Endothelial cell (in vitro differentiated cells): ENCODE results near the gene BRCA1. TPM values are rescaled to one million over a fixed set of nuclear protein-coding genes. Genes with fewer than 3 reads are reported as not detected.

Experiments
- DNase-seq: peaks from one replicate; pipeline ENCODE4 v3.0.0; 2021; ENCODE audit warnings: low spot score
- H3K27ac Mint-ChIP-seq: one replicate; pipeline ENCODE4 v1.8.0; 2021; ENCODE audit warnings: mixed read lengths, inconsistent platforms; ENCODE audit not compliant: unreplicated experiment
- H3K27me3 Mint-ChIP-seq: one replicate; pipeline ENCODE4 v1.8.0; 2021; ENCODE audit warnings: mild to moderate bottlenecking, moderate library complexity, mixed read lengths, inconsistent platforms; ENCODE audit not compliant: unreplicated experiment
- H3K36me3 Mint-ChIP-seq: one replicate; pipeline ENCODE4 v1.8.0; 2021; ENCODE audit warnings: mild to moderate bottlenecking, low read depth, mixed read lengths, inconsistent platforms; ENCODE audit not compliant: unreplicated experiment
- H3K4me1 Mint-ChIP-seq: one replicate; pipeline ENCODE4 v1.8.0; 2021; ENCODE audit warnings: mild to moderate bottlenecking, mixed read lengths, inconsistent platforms; ENCODE audit not compliant: unreplicated experiment
- H3K4me3 Mint-ChIP-seq: one replicate; pipeline ENCODE4 v1.8.0; 2021; ENCODE audit warnings: mild to moderate bottlenecking, mixed read lengths, inconsistent platforms; ENCODE audit not compliant: unreplicated experiment
- H3K9me3 Mint-ChIP-seq: one replicate; pipeline ENCODE4 v1.8.0; 2021; ENCODE audit warnings: mixed read lengths, inconsistent platforms; ENCODE audit not compliant: unreplicated experiment
- total RNA-seq: library from RNA; stranded (reverse); fragmentation: NEBNext Ultra II Directional; extraction: Animal tissue kit (Norgen Biotek cat#: 25700); gene quantifications from one replicate; pipeline ENCODE4 v1.2.1, GENCODE V29; 2021; ENCODE audit not compliant: unreplicated experiment
- TF ChIP-seq, protein P1 (sequence below): fragments of 200-600 bp; sonication (generic); IDR thresholded peaks from one replicate; pipeline ENCODE4 v1.5.0; 2021; ENCODE audit warnings: antibody characterized with exemption; ENCODE audit not compliant: unreplicated experiment

The BRCA1 gene
- total RNA-seq, 1 donor from 2014 or later = 8.7 TPM

DNA sequence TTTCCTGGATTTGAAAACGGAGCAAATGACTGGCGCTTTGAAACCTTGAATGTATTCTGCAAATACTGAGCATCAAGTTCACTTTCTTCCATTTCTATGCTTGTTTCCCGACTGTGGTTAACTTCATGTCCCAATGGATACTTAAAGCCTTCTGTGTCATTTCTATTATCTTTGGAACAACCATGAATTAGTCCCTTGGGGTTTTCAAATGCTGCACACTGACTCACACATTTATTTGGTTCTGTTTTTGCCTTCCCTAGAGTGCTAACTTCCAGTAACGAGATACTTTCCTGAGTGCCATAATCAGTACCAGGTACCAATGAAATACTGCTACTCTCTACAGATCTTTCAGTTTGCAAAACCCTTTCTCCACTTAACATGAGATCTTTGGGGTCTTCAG, 32.3 kb downstream of the BRCA1 start:
- H3K27me3 Mint-ChIP-seq = no peaks in the 10 kb centered on the region
- TF ChIP-seq, protein P1, sequence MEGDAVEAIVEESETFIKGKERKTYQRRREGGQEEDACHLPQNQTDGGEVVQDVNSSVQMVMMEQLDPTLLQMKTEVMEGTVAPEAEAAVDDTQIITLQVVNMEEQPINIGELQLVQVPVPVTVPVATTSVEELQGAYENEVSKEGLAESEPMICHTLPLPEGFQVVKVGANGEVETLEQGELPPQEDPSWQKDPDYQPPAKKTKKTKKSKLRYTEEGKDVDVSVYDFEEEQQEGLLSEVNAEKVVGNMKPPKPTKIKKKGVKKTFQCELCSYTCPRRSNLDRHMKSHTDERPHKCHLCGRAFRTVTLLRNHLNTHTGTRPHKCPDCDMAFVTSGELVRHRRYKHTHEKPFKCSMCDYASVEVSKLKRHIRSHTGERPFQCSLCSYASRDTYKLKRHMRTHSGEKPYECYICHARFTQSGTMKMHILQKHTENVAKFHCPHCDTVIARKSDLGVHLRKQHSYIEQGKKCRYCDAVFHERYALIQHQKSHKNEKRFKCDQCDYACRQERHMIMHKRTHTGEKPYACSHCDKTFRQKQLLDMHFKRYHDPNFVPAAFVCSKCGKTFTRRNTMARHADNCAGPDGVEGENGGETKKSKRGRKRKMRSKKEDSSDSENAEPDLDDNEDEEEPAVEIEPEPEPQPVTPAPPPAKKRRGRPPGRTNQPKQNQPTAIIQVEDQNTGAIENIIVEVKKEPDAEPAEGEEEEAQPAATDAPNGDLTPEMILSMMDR = no peak
- no peak for DNase-seq
- no peak overlapping the region for H3K27ac Mint-ChIP-seq
- H3K9me3 Mint-ChIP-seq = no peaks in the 10 kb centered on the region
- H3K4me1 Mint-ChIP-seq = no peaks in the 10 kb centered on the region
- H3K4me3 Mint-ChIP-seq = no peak overlapping the region
- no peaks in the 10 kb centered on the region for H3K36me3 Mint-ChIP-seq

- H3K4me1 Mint-ChIP-seq = no peaks in the 10 kb centered on the region
- H3K27me3 Mint-ChIP-seq = no peaks in the 10 kb centered on the region
- DNase-seq = no peak
- H3K4me3 Mint-ChIP-seq = no peak overlapping the region
- H3K9me3 Mint-ChIP-seq = no peaks in the 10 kb centered on the region
- TF ChIP-seq, protein P1 = no peak
- no peak overlapping the region for H3K27ac Mint-ChIP-seq
- no peaks in the 10 kb centered on the region for H3K36me3 Mint-ChIP-seq
Observed at GRCh38 chr17:43090022-43090421, 35.1 kb downstream of the BRCA1 start.

DNA sequence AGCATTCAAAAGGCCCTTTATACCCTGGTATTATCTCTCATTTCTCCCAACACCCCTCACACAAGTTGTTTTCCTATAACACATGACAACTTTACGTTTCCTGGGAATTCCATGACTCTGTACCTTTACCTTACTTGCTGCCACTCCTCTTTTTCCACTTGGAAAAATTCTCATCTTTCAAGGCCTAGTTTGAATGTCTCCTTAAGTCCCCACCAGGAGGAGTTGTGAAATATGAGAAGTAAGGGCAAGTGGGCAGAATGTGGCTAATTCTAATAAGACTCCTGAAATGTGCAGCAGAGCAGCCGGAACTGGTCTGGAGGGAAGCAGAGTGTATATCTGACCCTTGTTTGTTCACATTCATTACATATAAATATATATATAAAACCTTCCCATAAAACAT, 39.7 kb downstream of the BRCA1 start:
- TF ChIP-seq, protein P1 = no peak
- Mint-ChIP-seq H3K4me1 (no peaks in the 10 kb centered on the region), H3K36me3 (no peaks in the 10 kb centered on the region), H3K27ac (no peak overlapping the region), H3K27me3 (no peaks in the 10 kb centered on the region), H3K4me3 (no peak overlapping the region), H3K9me3 (no peaks in the 10 kb centered on the region)
- DNase-seq = no peak

DNA sequence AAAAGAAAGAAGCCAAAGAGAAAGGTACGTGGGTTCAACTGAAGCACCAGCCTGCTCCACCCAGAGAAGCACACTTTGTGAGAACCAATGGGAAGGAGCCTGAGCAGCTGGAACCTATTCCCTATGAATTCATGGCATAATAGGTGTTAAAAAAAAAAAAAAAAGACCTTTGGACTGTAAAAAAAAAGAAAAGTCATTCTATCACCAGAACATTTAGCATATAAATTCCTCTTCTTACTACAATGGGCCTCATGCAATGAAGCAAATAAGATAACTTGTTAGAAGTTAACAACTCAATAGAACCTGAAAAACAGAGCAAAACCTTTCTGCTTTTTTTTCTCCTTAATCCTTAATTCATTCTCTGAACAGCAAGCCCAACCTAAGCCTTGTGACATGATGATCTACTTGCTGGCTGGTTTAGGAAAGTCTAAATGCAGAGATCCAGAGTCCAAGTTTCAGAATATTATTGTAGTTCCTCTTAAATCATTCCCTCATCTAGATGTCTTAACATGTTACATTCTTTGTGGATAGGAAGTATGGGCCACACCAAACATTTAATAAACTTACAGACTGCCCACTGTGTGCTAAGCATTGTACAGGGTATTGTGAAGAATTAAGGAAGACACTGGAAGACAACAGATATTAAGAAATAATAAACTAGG, 45.4 kb downstream of the BRCA1 start:
- H3K27me3 Mint-ChIP-seq = no peaks in the 10 kb centered on the region
- H3K4me1 Mint-ChIP-seq = peaks cover 1% of the 10 kb centered on the region
- no peak overlapping the region for H3K27ac Mint-ChIP-seq
- TF ChIP-seq, protein P1 = no peak
- no peak overlapping the region for H3K4me3 Mint-ChIP-seq
- H3K9me3 Mint-ChIP-seq = no peaks in the 10 kb centered on the region
- DNase-seq = no peak
- H3K36me3 Mint-ChIP-seq = no peaks in the 10 kb centered on the region

DNA sequence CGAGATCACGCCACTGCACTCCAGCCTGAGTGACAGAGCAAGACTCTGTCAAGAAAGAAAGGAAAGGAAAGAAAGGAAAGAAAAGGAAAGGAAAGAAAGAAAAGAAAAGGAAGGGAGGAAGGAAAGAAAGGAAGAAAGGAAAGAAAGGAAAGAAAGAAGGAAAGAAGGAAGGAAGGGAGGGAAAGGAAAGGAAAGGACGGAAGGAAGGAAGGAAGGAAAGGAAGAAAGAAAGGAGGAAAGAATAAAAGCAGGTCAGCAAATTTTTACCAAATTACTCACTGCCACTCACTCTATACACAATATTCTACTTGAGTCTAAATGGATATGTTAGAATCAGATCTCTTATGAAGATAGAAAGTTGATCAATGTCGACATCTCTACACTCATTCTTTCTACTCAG, 50.3 kb downstream of the BRCA1 start:
- H3K27me3 Mint-ChIP-seq = no peaks in the 10 kb centered on the region
- peaks cover 3% of the 10 kb centered on the region for H3K4me1 Mint-ChIP-seq
- no peaks in the 10 kb centered on the region for H3K9me3 Mint-ChIP-seq
- DNase-seq = no peak
- TF ChIP-seq, protein P1 = no peak
- peak overlapping the region; percentile 70 for H3K27ac Mint-ChIP-seq
- no peaks in the 10 kb centered on the region for H3K36me3 Mint-ChIP-seq
- no peak overlapping the region for H3K4me3 Mint-ChIP-seq
